Panc1 (cell line): ENCODE results near the gene TOP3A.

Experiments used
- POLR2AphosphoS5 ChIP-seq: IDR thresholded peaks from 2 replicates; pipeline ENCODE4 v1.6.1; 2012; ENCODE audit warnings: mild to moderate bottlenecking, low read depth, low read length, moderate library complexity
- SIN3A ChIP-seq: IDR thresholded peaks from 2 replicates; pipeline ENCODE4 v1.6.1; 2012; ENCODE audit warnings: low read depth, mild to moderate bottlenecking, low read length, moderate library complexity, borderline replicate concordance; ENCODE audit not compliant: insufficient read depth
- TF ChIP-seq, protein P1 (sequence below): fragments of 450-650 bp; IDR thresholded peaks from 2 replicates; pipeline ENCODE4 v1.5.1; 2017; ENCODE audit warnings: mild to moderate bottlenecking
- TF ChIP-seq, protein P2 (sequence below), 2 experiments: IDR thresholded peaks; 2 replicates each; pipeline ENCODE4 v1.6.1; 2011 to 2012; ENCODE audit warnings: low read depth in 2 of 2, control low read depth in 1 of 2, low read length in 1 of 2, mild to moderate bottlenecking in 1 of 2, moderate library complexity in 1 of 2; ENCODE audit not compliant: insufficient read depth in 1 of 2

DNA sequence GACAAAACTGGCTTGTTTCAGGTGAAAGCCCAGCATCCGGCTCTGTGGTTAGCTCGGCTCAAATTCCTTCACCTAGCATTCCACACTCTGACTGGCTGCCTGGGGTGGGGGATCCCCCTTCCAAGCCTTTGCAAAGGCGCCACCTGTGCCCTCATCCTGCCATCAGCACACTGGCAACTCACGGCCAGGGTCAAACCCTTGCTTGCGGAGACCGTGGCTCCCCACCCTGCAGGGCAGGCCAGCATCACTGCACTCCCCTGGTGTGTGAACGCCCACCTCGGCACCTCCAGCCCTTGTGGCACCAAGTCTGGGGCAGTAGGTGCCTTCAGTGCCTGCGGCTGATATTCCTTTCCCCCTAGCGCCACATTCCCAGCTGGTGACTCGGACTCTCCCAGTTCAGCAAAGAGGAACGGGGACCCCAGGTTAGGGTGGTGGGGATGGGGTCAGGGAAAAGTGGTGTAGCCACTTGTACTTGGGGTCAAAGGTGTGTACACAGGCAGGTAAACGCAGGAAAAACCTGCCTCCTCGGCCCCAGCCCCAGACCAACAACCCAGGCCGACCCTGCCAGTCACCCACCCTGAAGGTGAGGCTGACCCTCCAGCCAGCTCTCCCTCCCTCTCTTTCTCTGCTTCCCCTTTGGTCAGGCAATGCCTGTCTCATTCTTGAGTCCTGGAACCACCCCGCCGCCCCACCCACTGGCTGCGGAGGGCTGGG, 57.4 kb downstream of the TOP3A start:
- TF ChIP-seq, protein P1, sequence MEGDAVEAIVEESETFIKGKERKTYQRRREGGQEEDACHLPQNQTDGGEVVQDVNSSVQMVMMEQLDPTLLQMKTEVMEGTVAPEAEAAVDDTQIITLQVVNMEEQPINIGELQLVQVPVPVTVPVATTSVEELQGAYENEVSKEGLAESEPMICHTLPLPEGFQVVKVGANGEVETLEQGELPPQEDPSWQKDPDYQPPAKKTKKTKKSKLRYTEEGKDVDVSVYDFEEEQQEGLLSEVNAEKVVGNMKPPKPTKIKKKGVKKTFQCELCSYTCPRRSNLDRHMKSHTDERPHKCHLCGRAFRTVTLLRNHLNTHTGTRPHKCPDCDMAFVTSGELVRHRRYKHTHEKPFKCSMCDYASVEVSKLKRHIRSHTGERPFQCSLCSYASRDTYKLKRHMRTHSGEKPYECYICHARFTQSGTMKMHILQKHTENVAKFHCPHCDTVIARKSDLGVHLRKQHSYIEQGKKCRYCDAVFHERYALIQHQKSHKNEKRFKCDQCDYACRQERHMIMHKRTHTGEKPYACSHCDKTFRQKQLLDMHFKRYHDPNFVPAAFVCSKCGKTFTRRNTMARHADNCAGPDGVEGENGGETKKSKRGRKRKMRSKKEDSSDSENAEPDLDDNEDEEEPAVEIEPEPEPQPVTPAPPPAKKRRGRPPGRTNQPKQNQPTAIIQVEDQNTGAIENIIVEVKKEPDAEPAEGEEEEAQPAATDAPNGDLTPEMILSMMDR = no peak
- TF ChIP-seq POLR2AphosphoS5 (no peak), SIN3A (no peak)
- TF ChIP-seq, protein P2, sequence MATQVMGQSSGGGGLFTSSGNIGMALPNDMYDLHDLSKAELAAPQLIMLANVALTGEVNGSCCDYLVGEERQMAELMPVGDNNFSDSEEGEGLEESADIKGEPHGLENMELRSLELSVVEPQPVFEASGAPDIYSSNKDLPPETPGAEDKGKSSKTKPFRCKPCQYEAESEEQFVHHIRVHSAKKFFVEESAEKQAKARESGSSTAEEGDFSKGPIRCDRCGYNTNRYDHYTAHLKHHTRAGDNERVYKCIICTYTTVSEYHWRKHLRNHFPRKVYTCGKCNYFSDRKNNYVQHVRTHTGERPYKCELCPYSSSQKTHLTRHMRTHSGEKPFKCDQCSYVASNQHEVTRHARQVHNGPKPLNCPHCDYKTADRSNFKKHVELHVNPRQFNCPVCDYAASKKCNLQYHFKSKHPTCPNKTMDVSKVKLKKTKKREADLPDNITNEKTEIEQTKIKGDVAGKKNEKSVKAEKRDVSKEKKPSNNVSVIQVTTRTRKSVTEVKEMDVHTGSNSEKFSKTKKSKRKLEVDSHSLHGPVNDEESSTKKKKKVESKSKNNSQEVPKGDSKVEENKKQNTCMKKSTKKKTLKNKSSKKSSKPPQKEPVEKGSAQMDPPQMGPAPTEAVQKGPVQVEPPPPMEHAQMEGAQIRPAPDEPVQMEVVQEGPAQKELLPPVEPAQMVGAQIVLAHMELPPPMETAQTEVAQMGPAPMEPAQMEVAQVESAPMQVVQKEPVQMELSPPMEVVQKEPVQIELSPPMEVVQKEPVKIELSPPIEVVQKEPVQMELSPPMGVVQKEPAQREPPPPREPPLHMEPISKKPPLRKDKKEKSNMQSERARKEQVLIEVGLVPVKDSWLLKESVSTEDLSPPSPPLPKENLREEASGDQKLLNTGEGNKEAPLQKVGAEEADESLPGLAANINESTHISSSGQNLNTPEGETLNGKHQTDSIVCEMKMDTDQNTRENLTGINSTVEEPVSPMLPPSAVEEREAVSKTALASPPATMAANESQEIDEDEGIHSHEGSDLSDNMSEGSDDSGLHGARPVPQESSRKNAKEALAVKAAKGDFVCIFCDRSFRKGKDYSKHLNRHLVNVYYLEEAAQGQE (IDR thresholded peaks at IDR 0.05; ENCODE audit: insufficient read depth in 1 of 2, low read depth in 2 of 2, low read length in 1 of 2) = no peak
